ENCODE results near the gene ACLY.

The ACLY gene

DNA sequence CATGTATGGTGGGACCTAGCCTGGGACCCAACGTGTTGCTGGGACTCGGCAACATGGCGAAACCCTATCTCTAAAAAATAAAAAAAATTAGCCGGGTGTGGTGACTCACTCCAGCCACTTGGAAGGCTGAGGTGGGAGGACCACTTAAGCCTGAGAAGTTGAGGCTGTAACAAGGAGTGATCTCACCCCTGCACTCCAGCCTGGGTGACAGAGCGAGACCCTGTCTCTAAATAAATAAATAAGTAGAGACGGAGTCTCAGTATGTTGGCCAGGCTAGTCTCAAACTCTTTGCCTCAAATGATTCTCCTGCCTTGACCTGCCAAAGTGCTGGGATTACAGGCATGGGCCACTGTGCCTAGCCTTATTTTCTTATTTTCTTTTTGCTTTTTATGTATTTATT lies 37.8 kb upstream of the ACLY start:
- TF ChIP-seq CTCF (IDR thresholded peaks at IDR 0.05; ENCODE audit: insufficient read depth, missing control alignments), result no peak
- no peak for DNase-seq (ENCODE audit: insufficient read length, low spot score)
- no peak for FAIRE-seq

GRCh38 chr17:41948762-41949460 lies 30.2 kb upstream of the ACLY start:
- FAIRE-seq (no peak), DNase-seq (ENCODE audit: insufficient read length, low spot score) (no peak)
- no peak for TF ChIP-seq CTCF (IDR thresholded peaks at IDR 0.05; ENCODE audit: insufficient read depth, missing control alignments)

GRCh38 chr17:41944943-41945342 lies 26.2 kb upstream of the ACLY start:
- DNase-seq (ENCODE audit: insufficient read length, low spot score) (no peak), FAIRE-seq (no peak)
- no peak for TF ChIP-seq CTCF (IDR thresholded peaks at IDR 0.05; ENCODE audit: insufficient read depth, missing control alignments)

DNA sequence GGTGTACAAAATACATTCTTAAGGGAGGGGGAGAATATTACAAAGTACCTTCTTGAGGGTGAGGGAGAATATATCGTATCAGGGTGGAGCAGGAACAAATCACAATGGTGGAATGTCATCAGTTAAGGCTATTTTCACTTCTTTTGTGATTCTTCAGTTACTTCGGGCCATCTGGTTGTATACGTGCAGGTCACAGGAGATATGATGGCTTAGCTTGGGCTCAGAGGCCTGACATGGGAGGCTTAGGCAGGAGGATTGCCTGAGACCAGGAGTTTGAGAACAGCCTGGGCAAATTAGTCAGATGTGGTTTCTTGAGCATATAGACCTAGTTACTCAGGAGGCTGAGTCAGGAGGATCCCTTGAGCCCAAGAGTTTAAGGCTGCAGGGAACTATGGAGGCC lies 24.7 kb upstream of the ACLY start:
- TF ChIP-seq CTCF (IDR thresholded peaks at IDR 0.05; ENCODE audit: insufficient read depth, missing control alignments), result no peak
- no peak for FAIRE-seq
- DNase-seq (ENCODE audit: insufficient read length, low spot score), result no peak

- TF ChIP-seq CTCF (IDR thresholded peaks at IDR 0.05; ENCODE audit: insufficient read depth, missing control alignments), result no peak
- no peak for FAIRE-seq
Observed at GRCh38 chr17:41942626-41943373, 24.0 kb upstream of the ACLY start.

GRCh38 chr17:41941168-41941567 lies 22.4 kb upstream of the ACLY start:
- FAIRE-seq, result no peak
- no peak for TF ChIP-seq CTCF (IDR thresholded peaks at IDR 0.05; ENCODE audit: insufficient read depth, missing control alignments)
- DNase-seq (ENCODE audit: insufficient read length, low spot score), result peak; percentile 6

More at GRCh38 chr17:41942626-41943373, 24.0 kb upstream of the ACLY start:
- no peak for DNase-seq (ENCODE audit: insufficient read length, low spot score)

- DNase-seq (ENCODE audit: insufficient read length, low spot score) (peak; percentile 0), FAIRE-seq (no peak)
- TF ChIP-seq CTCF (IDR thresholded peaks at IDR 0.05; ENCODE audit: insufficient read depth, missing control alignments), result no peak
Observed at GRCh38 chr17:41939693-41940090, 20.9 kb upstream of the ACLY start.

Data from D721Med (cell line).